ENCODE data around the gene DNAJA3. TPM values are rescaled to one million over a fixed set of nuclear protein-coding genes. Genes with fewer than 3 reads are reported as not detected.

The DNAJA3 gene
- polyA plus RNA-seq = 10 to 100 TPM; 20.5 to 27.8 TPM

DNA sequence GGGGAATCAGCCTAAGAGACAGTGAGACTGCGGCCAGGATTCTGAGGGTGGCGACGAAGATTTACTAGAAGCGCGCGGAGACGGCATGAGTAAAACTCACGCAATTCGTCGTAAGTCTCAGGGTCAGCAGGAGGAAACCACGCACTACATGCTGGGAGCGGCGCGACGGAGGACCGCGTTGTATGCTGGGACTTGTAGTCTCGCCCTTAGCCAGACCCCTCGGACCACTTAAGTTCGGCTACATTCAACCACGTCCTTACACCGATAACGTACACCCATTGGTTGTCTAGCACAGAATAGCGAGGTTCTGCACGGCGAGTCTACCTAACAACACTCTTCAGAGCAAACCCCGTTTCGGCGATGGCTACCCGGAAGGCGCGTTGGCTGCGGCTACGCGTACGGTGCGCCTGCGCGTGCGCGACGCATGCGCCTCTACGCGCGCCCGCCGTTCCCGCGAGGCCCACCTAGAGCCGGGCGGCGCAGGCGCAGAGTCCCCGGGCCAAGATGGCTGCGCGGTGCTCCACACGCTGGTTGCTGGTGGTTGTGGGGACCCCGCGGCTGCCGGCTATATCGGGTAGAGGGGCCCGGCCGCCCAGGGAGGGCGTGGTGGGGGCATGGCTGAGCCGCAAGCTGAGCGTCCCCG is at the start of gene DNAJA3:
DNAJA3 (plus strand) TSS at position 491 of the 643 bp plus-strand sequence; CDS start at position 505, 14 bp downstream.
- H3K9me3 ChIP-seq (ENCODE audit: control insufficient read depth in 2 of 2, insufficient read depth in 1 of 2, low read depth in 1 of 2, low read length in 1 of 2) = no peaks in the 10 kb centered on the region
- H3K4me3 ChIP-seq (ENCODE audit: low read depth in 1 of 2, low read length in 2 of 2) = peak within 1 kb of the TSS; percentile 89 to 93
- peak within 1 kb of the TSS; percentile 98 to 99 for H3K27ac ChIP-seq (ENCODE audit: low read depth in 2 of 2, low read length in 1 of 2)
- H3K36me3 ChIP-seq (ENCODE audit: control insufficient read depth in 2 of 2, insufficient read depth in 2 of 2, low read length in 1 of 2) = no peaks in the 10 kb centered on the region
- H3K27me3 ChIP-seq (ENCODE audit: control insufficient read depth in 1 of 2, insufficient read depth in 2 of 2, low read length in 2 of 2) = no peaks in the 10 kb centered on the region
- H3K4me1 ChIP-seq (ENCODE audit: control insufficient read depth in 2 of 2, insufficient read depth in 2 of 2, low read length in 1 of 2) = no peaks in the 10 kb centered on the region
- 0% methylated on average over 67 to 68 of the region's 68 CpGs for WGBS, 2 donors

DNA sequence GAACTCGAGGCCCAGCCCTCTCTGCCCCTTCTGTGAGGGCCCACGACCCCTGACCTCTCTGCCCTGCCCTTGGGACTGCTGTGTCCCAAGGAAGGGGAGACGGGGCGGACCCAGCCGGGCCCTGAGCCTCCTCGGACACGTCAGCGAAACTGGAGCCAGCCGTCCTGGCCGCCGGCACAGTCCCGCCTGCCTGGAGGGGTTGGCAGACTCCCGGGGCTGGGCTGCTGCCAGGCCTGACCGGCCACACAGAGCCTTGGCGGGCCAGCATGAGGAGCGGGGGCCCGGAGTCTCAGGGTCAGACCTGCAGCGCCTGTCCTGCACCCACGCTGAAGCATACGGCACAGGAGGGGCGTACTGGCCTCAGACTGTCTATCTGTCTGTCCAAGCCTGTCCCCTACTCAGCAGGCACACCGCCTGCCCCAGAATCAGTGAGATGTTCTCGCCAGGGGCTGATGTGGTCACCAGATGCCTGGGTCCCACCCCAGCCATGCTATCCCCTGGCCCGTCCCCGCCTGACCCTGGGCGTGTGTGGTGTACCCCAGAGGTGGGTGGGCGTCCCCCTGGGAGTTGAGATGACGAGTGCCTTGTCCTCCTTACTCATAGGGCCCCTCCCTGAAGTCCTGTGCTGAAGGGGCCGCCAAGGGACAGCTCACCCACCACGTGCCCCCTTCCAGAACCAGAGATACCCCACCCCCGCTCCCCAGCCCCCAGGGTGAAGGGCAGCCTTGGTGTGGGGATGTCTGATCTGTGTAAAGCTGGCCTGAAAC is 49.4 kb upstream of the DNAJA3 start:
- H3K27ac ChIP-seq (ENCODE audit: low read depth in 2 of 2, low read length in 1 of 2) = peak overlapping the region; percentile 57 to 86
- WGBS, 2 donors = 56 to 60% methylated on average over 29 to 31 of the region's 31 CpGs
- no peaks in the 10 kb centered on the region for H3K27me3 ChIP-seq (ENCODE audit: control insufficient read depth in 1 of 2, insufficient read depth in 2 of 2, low read length in 2 of 2)
- H3K9me3 ChIP-seq (ENCODE audit: control insufficient read depth in 2 of 2, insufficient read depth in 1 of 2, low read depth in 1 of 2, low read length in 1 of 2) = no peaks in the 10 kb centered on the region
- peaks cover 26 to 38% of the 10 kb centered on the region in 2 donors for H3K4me1 ChIP-seq (ENCODE audit: control insufficient read depth in 2 of 2, insufficient read depth in 2 of 2, low read length in 1 of 2)
- H3K4me3 ChIP-seq (ENCODE audit: low read depth in 1 of 2, low read length in 2 of 2) = peak overlapping the region; percentile 3 to 28
- H3K36me3 ChIP-seq (ENCODE audit: control insufficient read depth in 2 of 2, insufficient read depth in 2 of 2, low read length in 1 of 2) = peaks cover 0 to 22% of the 10 kb centered on the region in 2 donors

DNA sequence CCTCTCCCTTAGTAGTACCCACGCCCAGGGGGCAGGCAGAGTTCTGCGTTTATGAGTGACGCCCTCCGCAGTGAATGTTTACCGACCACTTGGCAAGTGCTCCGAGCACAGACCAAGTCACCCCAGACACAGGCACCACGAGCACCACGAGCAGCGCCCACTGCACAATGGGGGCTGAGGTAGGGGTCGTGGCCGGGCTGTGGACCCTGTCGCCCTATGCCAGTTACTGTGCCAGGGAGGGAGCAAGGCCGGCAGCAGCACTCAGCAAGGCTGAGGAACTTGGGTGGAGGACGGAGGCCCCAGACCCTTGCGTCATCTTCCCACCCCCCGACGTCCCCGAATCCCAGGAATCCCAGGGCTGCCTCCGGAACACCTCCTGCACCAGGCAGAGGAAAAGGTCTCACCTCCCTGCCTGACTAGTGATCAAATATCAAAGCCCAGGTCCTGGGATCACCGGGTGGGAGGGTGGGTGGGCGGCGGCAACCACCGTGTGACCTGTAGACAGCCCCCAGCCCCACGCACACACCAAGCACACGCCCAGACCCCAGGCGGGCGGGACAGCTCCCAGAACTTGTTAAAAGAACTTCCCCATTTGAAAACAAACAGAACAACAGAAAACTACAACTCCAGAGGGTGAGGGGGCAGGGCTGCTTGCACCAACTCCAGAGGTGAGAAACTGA is 48.6 kb upstream of the DNAJA3 start:
- Histone ChIP-seq H3K4me1 (ENCODE audit: control insufficient read depth in 2 of 2, insufficient read depth in 2 of 2, low read length in 1 of 2) (peaks cover 26 to 38% of the 10 kb centered on the region in 2 donors), H3K4me3 (ENCODE audit: low read depth in 1 of 2, low read length in 2 of 2) (peak overlapping the region; percentile 5 to 28), H3K9me3 (ENCODE audit: control insufficient read depth in 2 of 2, insufficient read depth in 1 of 2, low read depth in 1 of 2, low read length in 1 of 2) (no peaks in the 10 kb centered on the region), H3K36me3 (ENCODE audit: control insufficient read depth in 2 of 2, insufficient read depth in 2 of 2, low read length in 1 of 2) (peaks cover 0 to 28% of the 10 kb centered on the region in 2 donors), H3K27me3 (ENCODE audit: control insufficient read depth in 1 of 2, insufficient read depth in 2 of 2, low read length in 2 of 2) (no peaks in the 10 kb centered on the region), H3K27ac (ENCODE audit: low read depth in 2 of 2, low read length in 1 of 2) (peak overlapping the region; percentile 34 to 57)
- WGBS, 2 donors = 59% methylated on average over 25 to 27 of the region's 27 CpGs

DNA sequence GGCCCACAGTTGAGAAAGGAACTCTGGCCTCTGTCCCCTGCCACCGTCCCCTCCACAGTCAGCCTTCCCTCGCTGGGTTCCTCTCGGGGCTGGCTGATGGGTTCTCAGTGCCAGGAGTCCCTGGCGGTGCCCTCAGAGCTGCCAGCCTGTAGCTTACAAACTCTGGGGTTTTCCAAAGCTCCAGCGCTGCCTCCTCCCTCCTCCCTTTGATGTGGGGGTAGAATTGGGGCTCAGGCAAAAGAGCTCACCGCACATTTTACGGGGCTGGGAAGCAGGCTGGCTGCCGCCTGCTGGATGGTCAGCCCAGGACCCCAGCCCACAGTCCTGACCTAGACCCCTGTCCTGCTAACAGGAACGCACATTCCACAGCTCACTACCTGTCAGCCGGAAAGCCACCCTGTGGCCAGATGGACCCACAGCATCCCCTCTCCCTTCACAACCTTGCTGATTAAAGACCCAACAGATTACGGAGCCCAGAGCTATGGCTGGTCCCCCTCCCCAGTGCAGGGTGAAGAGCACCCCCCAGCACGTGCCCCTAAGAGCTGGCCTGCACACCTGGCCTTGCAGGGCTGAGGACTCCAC is 48.0 kb upstream of the DNAJA3 start:
- Histone ChIP-seq H3K27ac (ENCODE audit: low read depth in 2 of 2, low read length in 1 of 2) (peak overlapping the region; percentile 34 to 56), H3K27me3 (ENCODE audit: control insufficient read depth in 1 of 2, insufficient read depth in 2 of 2, low read length in 2 of 2) (no peaks in the 10 kb centered on the region), H3K4me3 (ENCODE audit: low read depth in 1 of 2, low read length in 2 of 2) (peak overlapping the region in 1 of 2 donors; percentile 5), H3K4me1 (ENCODE audit: control insufficient read depth in 2 of 2, insufficient read depth in 2 of 2, low read length in 1 of 2) (peaks cover 21 to 32% of the 10 kb centered on the region in 2 donors), H3K36me3 (ENCODE audit: control insufficient read depth in 2 of 2, insufficient read depth in 2 of 2, low read length in 1 of 2) (peaks cover 3 to 34% of the 10 kb centered on the region in 2 donors), H3K9me3 (ENCODE audit: control insufficient read depth in 2 of 2, insufficient read depth in 1 of 2, low read depth in 1 of 2, low read length in 1 of 2) (no peaks in the 10 kb centered on the region)
- 49 to 67% methylated on average over 12 of the region's 12 CpGs for WGBS, 2 donors

DNA sequence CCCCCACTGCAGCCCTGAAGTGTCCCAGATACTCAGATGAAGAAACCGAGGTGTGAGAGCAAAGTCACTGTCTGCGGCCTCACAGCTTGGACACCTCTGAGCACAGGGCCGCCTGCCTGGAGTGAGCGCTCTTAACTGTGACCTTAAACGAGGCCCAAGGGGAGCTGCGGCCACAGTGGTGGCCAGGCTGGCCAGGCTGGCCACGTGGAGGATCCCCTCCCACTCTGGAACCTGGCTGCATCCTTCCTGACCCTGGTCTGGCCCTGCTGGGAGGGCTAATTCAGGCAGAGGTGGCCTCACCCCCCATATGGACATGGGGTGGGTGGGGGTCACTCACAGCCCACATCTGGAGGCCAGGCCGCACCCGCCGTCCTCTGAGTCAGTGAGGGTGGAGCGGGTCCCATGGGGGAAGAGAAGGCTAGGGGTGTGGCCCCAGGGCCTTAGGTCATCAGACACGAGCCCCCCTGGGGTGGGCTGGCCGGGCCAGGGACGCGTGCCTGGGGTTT is 47.5 kb upstream of the DNAJA3 start:
- H3K4me1 ChIP-seq (ENCODE audit: control insufficient read depth in 2 of 2, insufficient read depth in 2 of 2, low read length in 1 of 2) = peaks cover 15 to 32% of the 10 kb centered on the region in 2 donors

DNA sequence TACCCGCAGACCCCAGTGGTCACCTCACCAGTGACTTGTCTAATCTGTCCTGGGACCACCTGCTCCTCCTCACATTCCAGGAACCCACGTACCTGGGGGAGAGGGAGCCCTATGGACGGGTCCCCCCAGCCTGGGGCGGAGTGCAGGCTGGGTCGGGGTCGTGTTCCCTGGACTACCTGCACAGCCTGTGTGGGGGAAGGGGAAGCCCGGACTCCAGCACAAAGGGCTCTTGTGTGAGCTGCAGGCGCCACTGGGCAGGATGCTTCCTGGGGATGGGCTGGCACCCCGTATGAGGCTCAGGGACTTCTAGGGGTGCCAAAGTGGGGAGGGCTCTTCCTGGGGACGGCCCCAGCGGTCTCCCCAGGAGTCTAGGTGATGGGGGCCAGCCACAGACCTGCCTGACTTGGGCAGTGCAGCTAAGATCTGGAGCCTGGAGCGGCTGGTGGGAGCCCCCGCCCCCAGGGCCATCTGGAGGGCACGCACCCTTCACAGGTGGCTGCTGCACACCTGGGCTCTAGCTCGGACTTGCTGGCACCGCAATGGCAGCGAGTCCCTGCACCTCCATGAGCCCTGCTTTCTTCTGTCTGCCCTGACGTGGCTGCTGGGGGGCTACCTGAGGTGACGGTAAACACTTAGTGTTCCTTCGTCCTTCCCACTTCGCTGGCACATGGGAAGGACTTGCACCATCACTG is 46.5 kb upstream of the DNAJA3 start:
- Histone ChIP-seq H3K9me3 (ENCODE audit: control insufficient read depth in 2 of 2, insufficient read depth in 1 of 2, low read depth in 1 of 2, low read length in 1 of 2) (no peaks in the 10 kb centered on the region), H3K27me3 (ENCODE audit: control insufficient read depth in 1 of 2, insufficient read depth in 2 of 2, low read length in 2 of 2) (no peaks in the 10 kb centered on the region), H3K4me1 (ENCODE audit: control insufficient read depth in 2 of 2, insufficient read depth in 2 of 2, low read length in 1 of 2) (peaks cover 7 to 29% of the 10 kb centered on the region in 2 donors), H3K36me3 (ENCODE audit: control insufficient read depth in 2 of 2, insufficient read depth in 2 of 2, low read length in 1 of 2) (peaks cover 7 to 47% of the 10 kb centered on the region in 2 donors), H3K4me3 (ENCODE audit: low read depth in 1 of 2, low read length in 2 of 2) (no peak overlapping the region), H3K27ac (ENCODE audit: low read depth in 2 of 2, low read length in 1 of 2) (peak overlapping the region in 1 of 2 donors; percentile 29)
- WGBS, 2 donors = 87 to 88% methylated on average over 21 of the region's 21 CpGs

More for the DNA sequence above, 47.5 kb upstream of the DNAJA3 start:
- no peak overlapping the region for H3K4me3 ChIP-seq (ENCODE audit: low read depth in 1 of 2, low read length in 2 of 2)
- peaks cover 7 to 39% of the 10 kb centered on the region in 2 donors for H3K36me3 ChIP-seq (ENCODE audit: control insufficient read depth in 2 of 2, insufficient read depth in 2 of 2, low read length in 1 of 2)
- WGBS, 2 donors = 78 to 80% methylated on average over 15 of the region's 15 CpGs
- no peaks in the 10 kb centered on the region for H3K9me3 ChIP-seq (ENCODE audit: control insufficient read depth in 2 of 2, insufficient read depth in 1 of 2, low read depth in 1 of 2, low read length in 1 of 2)
- peak overlapping the region in 1 of 2 donors; percentile 29 for H3K27ac ChIP-seq (ENCODE audit: low read depth in 2 of 2, low read length in 1 of 2)
- no peaks in the 10 kb centered on the region for H3K27me3 ChIP-seq (ENCODE audit: control insufficient read depth in 1 of 2, insufficient read depth in 2 of 2, low read length in 2 of 2)

DNA sequence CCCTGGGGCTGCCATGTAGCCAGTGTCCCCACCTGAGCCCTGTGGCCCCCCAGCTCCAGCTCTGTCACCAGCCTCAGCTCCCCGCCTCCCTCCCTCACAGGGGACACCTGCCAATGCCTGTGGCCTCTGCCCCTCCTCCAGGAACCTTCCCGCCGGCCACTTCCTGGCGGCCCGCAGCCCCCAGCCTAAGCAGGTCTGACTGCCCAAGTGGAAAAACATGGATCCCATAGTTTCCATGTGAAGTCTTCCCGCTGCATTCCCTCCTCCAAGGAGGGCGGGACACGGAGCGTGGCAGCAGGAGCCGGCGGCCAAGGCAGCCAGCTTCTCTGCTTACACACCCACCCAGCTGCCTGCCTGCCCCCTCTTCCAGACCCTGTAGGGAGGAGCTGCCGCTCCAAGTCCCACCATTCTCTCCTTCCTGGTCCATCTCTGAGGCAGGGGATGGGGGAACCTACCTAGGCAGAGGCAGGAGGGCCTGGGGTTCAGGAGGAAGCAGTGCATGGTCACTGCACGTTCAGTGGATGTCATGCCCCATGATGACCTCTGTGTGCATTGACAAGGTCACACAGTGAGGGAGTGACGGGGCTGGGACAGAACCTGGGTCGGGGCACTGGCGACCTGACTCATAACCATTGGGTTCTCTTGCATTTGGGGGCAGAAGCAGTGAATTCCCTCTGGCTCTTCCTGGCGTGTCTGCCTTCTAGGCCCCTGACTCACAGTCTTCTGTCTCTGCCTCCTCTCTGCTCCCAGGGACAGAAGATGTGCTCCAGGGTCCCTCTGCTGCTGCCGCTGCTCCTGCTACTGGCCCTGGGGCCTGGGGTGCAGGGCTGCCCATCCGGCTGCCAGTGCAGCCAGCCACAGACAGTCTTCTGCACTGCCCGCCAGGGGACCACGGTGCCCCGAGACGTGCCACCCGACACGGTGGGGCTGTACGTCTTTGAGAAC is 45.3 kb upstream of the DNAJA3 start:
- Histone ChIP-seq H3K27ac (ENCODE audit: low read depth in 2 of 2, low read length in 1 of 2) (no peak overlapping the region), H3K36me3 (ENCODE audit: control insufficient read depth in 2 of 2, insufficient read depth in 2 of 2, low read length in 1 of 2) (peaks cover 7 to 53% of the 10 kb centered on the region in 2 donors), H3K9me3 (ENCODE audit: control insufficient read depth in 2 of 2, insufficient read depth in 1 of 2, low read depth in 1 of 2, low read length in 1 of 2) (no peaks in the 10 kb centered on the region), H3K4me1 (ENCODE audit: control insufficient read depth in 2 of 2, insufficient read depth in 2 of 2, low read length in 1 of 2) (peaks cover 4 to 23% of the 10 kb centered on the region in 2 donors), H3K4me3 (ENCODE audit: low read depth in 1 of 2, low read length in 2 of 2) (no peak overlapping the region), H3K27me3 (ENCODE audit: control insufficient read depth in 1 of 2, insufficient read depth in 2 of 2, low read length in 2 of 2) (no peaks in the 10 kb centered on the region)
- WGBS, 2 donors = 81 to 88% methylated on average over 26 of the region's 26 CpGs
